ENCODE data around the gene PPM1L.

GRCh38 chr3:161026612-161027510, 270.8 kb downstream of the PPM1L start:
- no peak for TF ChIP-seq CTCF (optimal IDR thresholded peaks at IDR 0.05 in 1 of 3, IDR thresholded peaks at IDR 0.05 in 1 of 3, conservative IDR thresholded peaks at IDR 0.05 in 1 of 3; ENCODE audit: extremely low read depth in 1 of 3, insufficient read depth in 2 of 3, low read length in 3 of 3)
- TF ChIP-seq EZH2 (IDR thresholded peaks at IDR 0.05; ENCODE audit: low read length) = no peak

Data from keratinocyte (primary cell).